SK-N-SH treated with all-trans-retinoic acid at 6 μM for 48 hours (cell line): ENCODE results near the gene TMEM30A.

ENCODE experiments used
- ESRRG ChIP-seq: fragments of 250-450 bp; sonication (Bioruptor Pico); IDR thresholded peaks from 2 replicates; pipeline ENCODE4 v1.6.1; 2021; ENCODE audit warnings: mild to moderate bottlenecking
- ZC3H10 ChIP-seq: fragments of 250-450 bp; sonication (Bioruptor Pico); IDR thresholded peaks from 2 replicates; pipeline ENCODE4 v1.5.1; 2021; ENCODE audit warnings: mild to moderate bottlenecking, moderate library complexity
- TF ChIP-seq, protein P1 (sequence below): fragments of 250-450 bp; sonication (Bioruptor Pico); IDR thresholded peaks from 2 replicates; pipeline ENCODE4 v1.8.0; 2020; ENCODE audit warnings: mild to moderate bottlenecking, moderate library complexity, borderline replicate concordance

DNA sequence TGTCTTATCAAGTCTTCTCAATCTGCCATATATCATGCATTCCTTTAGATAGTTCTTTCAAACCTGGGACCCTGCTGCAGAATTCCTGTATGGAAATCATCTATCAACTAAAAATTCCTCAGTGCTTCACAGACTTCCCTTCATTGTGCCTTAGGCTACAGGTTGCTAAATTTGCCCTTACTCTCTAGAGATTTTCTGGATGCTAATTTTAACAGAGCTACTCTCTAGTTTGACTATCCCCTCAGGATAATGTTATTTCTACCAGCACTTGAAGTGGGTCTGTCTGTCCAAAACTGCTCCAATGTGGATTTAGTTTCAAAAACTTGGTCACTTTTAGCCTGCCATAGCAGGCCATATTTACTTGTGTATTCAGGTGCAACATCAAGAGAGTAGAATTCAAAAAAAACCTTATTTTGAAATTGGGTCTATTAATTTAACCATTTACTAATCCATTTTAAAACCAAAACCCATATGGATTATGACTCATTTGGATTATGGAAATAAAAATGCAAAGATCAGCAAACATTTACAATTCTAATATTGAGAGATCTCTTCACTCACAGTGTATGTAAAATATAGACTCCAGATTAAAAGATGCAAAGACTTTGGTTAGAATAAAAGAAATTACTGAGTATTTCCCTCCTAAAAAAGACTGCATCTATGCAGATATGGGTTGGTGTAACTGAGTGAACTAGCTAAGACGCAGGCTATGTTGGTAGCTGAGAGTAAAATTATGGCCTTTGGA is 27.1 kb downstream of the TMEM30A start:
- TF ChIP-seq, protein P1, sequence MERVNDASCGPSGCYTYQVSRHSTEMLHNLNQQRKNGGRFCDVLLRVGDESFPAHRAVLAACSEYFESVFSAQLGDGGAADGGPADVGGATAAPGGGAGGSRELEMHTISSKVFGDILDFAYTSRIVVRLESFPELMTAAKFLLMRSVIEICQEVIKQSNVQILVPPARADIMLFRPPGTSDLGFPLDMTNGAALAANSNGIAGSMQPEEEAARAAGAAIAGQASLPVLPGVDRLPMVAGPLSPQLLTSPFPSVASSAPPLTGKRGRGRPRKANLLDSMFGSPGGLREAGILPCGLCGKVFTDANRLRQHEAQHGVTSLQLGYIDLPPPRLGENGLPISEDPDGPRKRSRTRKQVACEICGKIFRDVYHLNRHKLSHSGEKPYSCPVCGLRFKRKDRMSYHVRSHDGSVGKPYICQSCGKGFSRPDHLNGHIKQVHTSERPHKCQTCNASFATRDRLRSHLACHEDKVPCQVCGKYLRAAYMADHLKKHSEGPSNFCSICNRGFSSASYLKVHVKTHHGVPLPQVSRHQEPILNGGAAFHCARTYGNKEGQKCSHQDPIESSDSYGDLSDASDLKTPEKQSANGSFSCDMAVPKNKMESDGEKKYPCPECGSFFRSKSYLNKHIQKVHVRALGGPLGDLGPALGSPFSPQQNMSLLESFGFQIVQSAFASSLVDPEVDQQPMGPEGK (CRISPR knock-in tag) = no peak
- no peak for TF ChIP-seq ESRRG (CRISPR knock-in tag)
- TF ChIP-seq ZC3H10 (CRISPR knock-in tag) = no peak
